ENCODE results near the gene ASPN.

ASPN gene

DNA sequence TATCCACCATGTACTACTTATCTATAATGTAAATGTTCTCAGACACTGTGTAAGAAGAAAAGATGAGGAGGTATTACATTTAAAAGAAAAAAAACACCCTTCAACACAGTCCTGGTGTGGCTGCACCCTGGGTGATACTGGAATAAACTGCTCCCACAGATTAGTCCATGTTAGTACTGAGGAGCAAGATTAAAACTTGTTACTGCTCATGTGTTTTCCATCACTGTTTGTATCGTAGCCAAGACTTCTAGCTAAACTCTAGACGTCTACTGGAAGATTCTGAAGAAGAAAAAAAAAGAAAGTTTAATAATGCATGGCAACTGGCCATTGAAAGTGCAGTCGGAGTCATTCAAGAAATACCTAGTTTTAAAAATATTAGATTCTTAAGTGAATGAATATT, at the start of gene ASPN:
TSS of gene ASPN (minus strand) at position 178 of the 400 bp plus-strand sequence.
- Mint-ChIP-seq H3K27ac (no peak within 1 kb of the TSS), H3K9me3 (no peaks in the 10 kb centered on the region), H3K27me3 (ENCODE audit: low read depth) (no peaks in the 10 kb centered on the region)

DNA sequence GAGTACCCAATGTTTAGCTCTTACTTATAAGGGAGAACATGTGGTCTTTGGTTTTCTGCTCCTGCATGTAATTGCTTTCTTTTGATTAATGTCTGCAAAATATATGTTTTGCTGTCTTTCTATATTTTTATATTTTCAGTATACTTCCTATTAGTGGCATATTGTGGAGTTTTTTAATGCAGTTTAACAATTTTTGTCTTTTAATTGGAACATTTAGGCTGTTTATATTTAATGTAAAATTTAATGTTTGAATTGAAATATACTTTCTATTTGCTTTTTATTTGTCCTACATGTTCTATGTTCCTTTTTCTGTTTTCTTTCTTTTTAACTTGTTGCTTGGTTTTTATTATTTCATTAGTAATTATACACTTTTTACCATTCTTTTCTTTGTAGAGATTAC, 48.6 kb upstream of the ASPN start:
- peaks cover 7% of the 10 kb centered on the region for H3K4me1 Mint-ChIP-seq (ENCODE audit: low read depth)
- H3K4me3 Mint-ChIP-seq = no peak overlapping the region
- no peak for DNase-seq (ENCODE audit: low spot score)
- no peaks in the 10 kb centered on the region for H3K36me3 Mint-ChIP-seq (ENCODE audit: low read depth)
- H3K27ac Mint-ChIP-seq = no peak overlapping the region
- H3K9me3 Mint-ChIP-seq = no peaks in the 10 kb centered on the region
- H3K27me3 Mint-ChIP-seq (ENCODE audit: low read depth) = no peaks in the 10 kb centered on the region

More for the DNA sequence above, at the start of gene ASPN:
- peaks cover 7% of the 10 kb centered on the region for H3K4me1 Mint-ChIP-seq (ENCODE audit: low read depth)
- no peaks in the 10 kb centered on the region for H3K36me3 Mint-ChIP-seq (ENCODE audit: low read depth)
- no peak for DNase-seq (ENCODE audit: low spot score)
- H3K4me3 Mint-ChIP-seq = peak within 1 kb of the TSS; percentile 52

- Mint-ChIP-seq H3K27me3 (ENCODE audit: low read depth) (no peaks in the 10 kb centered on the region), H3K9me3 (no peaks in the 10 kb centered on the region), H3K36me3 (ENCODE audit: low read depth) (no peaks in the 10 kb centered on the region), H3K4me1 (ENCODE audit: low read depth) (peaks cover 2% of the 10 kb centered on the region), H3K27ac (no peak overlapping the region), H3K4me3 (no peak overlapping the region)
- no peak for DNase-seq (ENCODE audit: low spot score)
Observed at GRCh38 chr9:92529124-92529523, 46.8 kb upstream of the ASPN start.

DNA sequence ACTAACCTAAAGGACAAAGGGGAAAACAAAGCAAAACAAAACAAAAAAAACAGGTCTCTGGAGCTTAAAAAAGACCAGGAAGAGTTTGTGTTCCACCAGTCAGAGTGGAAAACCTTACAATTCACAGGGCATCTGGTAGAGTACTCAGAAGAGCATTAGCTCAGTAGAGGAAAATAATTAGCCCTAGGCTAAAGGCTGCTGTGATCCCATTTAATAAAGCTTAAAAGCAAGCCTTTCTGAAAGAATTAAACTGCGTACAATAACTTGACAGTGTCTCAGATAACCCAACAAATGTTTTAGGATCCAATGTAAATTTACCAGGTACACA, 46.2 kb upstream of the ASPN start:
- no peaks in the 10 kb centered on the region for H3K4me1 Mint-ChIP-seq (ENCODE audit: low read depth)
- no peaks in the 10 kb centered on the region for H3K27me3 Mint-ChIP-seq (ENCODE audit: low read depth)
- no peak for DNase-seq (ENCODE audit: low spot score)
- no peaks in the 10 kb centered on the region for H3K36me3 Mint-ChIP-seq (ENCODE audit: low read depth)
- no peak overlapping the region for H3K27ac Mint-ChIP-seq
- H3K4me3 Mint-ChIP-seq = no peak overlapping the region
- no peaks in the 10 kb centered on the region for H3K9me3 Mint-ChIP-seq

DNA sequence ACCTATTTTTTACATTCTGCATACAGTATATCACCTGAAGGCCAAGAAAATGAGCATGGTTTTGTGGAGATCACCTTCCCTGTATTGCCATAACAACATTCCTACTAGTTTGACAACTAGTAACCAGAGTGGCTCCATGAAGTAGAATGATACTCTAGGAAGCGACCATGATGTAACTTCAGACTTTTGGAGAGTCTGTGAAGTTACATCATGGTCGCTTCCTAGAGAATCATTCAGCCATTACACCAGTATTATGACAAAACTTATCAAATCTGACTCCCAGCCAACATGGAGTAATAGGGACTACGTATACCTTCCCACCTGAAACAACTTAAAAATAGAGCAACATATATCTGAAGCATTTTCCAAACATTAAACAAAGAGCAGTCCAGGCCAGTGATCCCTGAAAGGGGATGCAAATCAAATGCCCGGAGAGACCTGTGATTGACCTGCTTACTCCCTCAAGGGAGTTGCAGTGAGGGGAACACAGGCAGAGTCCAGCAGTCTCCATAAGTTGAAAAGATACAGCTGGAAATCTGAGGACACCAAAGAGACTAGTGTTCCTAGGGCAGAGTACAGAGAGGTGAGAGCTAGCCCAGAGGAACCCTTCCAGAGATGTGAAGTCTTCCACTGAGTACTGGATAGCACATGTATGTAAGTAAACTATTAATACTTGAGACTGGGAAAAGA, 45.7 kb upstream of the ASPN start:
- no peak for DNase-seq (ENCODE audit: low spot score)
- H3K27me3 Mint-ChIP-seq (ENCODE audit: low read depth) = no peaks in the 10 kb centered on the region
- no peak overlapping the region for H3K27ac Mint-ChIP-seq
- no peak overlapping the region for H3K4me3 Mint-ChIP-seq
- no peaks in the 10 kb centered on the region for H3K4me1 Mint-ChIP-seq (ENCODE audit: low read depth)
- H3K9me3 Mint-ChIP-seq = no peaks in the 10 kb centered on the region
- H3K36me3 Mint-ChIP-seq (ENCODE audit: low read depth) = no peaks in the 10 kb centered on the region

DNA sequence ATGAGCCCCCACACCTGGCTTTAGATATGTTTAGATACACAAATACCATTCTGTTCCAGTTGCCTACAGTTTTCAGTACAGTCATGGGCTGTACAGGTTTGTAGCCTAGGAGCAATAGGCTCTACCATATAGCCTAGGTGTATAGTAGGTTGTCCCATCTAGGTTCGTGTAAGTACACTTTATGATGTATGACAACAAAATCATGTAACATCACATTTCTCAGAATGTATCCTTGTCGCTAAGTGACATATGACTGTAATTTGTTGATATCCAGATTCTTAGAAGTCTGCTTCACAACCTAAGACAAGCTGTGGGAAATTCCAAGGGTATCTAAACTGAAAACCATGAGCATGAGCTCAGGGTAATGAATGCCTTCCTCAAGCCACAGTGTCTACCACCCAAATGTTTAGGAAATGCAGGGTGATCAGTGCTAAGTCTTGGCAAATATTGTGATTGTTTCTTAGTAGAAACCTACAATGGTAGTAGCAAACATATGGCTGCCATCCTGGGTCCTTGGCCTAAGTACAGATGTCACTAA, 45.1 kb upstream of the ASPN start:
- Mint-ChIP-seq H3K36me3 (ENCODE audit: low read depth) (no peaks in the 10 kb centered on the region), H3K9me3 (no peaks in the 10 kb centered on the region)

GRCh38 chr9:92525306-92525705, 43.0 kb upstream of the ASPN start:
- Mint-ChIP-seq H3K36me3 (ENCODE audit: low read depth) (no peaks in the 10 kb centered on the region), H3K27ac (no peak overlapping the region), H3K4me3 (no peak overlapping the region), H3K27me3 (ENCODE audit: low read depth) (no peaks in the 10 kb centered on the region), H3K4me1 (ENCODE audit: low read depth) (no peaks in the 10 kb centered on the region), H3K9me3 (no peaks in the 10 kb centered on the region)
- DNase-seq (ENCODE audit: low spot score) = no peak

More for the DNA sequence above, 45.1 kb upstream of the ASPN start:
- no peaks in the 10 kb centered on the region for H3K27me3 Mint-ChIP-seq (ENCODE audit: low read depth)
- DNase-seq (ENCODE audit: low spot score) = no peak
- H3K27ac Mint-ChIP-seq = no peak overlapping the region
- H3K4me1 Mint-ChIP-seq (ENCODE audit: low read depth) = no peaks in the 10 kb centered on the region
- no peak overlapping the region for H3K4me3 Mint-ChIP-seq

DNA sequence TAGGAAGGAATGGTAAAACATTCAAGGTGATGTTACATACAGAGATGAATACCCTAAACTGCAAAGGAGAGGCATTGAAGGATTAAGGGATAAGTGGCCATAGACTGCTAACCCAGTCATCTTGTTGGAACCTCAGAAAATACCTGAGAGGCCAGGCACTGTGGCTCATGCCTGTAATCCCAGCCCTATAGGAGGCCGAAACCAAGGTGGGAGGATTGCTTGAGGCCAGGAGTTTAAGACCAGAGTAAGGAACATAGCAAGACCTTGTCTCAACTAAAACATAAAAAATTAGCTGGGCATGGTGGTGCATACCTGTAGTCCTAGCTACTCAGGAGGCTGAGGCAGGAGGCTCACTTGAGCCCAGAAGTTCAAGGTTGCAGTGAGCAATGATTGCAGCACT, 42.6 kb upstream of the ASPN start:
- no peak overlapping the region for H3K27ac Mint-ChIP-seq
- no peaks in the 10 kb centered on the region for H3K9me3 Mint-ChIP-seq
- H3K27me3 Mint-ChIP-seq (ENCODE audit: low read depth) = no peaks in the 10 kb centered on the region
- DNase-seq (ENCODE audit: low spot score) = no peak
- no peaks in the 10 kb centered on the region for H3K4me1 Mint-ChIP-seq (ENCODE audit: low read depth)
- H3K36me3 Mint-ChIP-seq (ENCODE audit: low read depth) = no peaks in the 10 kb centered on the region
- H3K4me3 Mint-ChIP-seq = no peak overlapping the region

DNA sequence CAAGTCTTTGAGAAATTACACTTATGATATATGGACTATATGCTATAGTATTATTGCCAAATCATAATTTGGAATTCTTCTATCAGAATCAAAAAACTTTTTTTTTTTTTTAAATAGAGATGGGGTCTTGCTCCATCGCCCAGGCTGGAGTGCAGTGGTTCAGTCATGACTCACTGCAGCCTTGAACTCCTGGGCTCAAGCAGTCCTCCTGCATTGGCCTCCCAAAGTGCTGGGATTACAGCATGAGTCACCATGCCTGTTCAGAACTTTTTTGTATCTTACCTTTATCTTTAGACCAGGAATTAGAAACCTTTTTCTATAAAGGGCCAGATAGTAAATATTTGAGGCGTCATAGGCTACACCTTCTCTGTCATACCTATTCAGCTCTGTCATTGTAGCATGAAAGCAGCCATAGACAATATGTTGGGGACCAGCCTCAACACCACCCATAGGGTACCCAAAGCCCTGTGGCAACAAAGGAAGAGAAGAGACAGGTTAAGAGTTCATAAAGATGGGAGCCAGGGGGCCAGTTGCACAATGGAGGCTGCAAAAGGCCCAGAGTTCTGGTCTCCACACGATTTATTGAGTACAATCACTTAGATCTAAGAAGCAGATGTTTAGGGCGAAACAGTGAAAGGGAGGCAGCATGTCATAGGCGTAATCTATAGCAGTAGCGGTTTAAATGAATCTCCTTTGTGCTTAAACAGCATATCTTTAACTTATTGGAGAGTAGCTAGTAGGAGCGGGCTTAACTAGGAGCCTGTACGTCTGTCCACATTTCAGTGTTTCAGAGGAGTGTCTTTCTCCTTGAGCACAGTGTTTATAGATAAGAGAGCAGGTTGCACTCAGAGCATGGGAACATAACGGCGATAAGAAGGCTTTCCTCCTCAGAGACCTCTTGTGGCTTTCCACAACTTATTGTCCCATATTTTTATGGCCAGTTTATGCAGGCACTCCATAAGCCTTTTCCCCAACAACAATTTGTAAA, 41.0 kb upstream of the ASPN start:
- Mint-ChIP-seq H3K4me3 (no peak overlapping the region), H3K4me1 (ENCODE audit: low read depth) (no peaks in the 10 kb centered on the region), H3K9me3 (no peaks in the 10 kb centered on the region), H3K36me3 (ENCODE audit: low read depth) (no peaks in the 10 kb centered on the region), H3K27me3 (ENCODE audit: low read depth) (no peaks in the 10 kb centered on the region), H3K27ac (no peak overlapping the region)
- DNase-seq (ENCODE audit: low spot score) = no peak

DNA sequence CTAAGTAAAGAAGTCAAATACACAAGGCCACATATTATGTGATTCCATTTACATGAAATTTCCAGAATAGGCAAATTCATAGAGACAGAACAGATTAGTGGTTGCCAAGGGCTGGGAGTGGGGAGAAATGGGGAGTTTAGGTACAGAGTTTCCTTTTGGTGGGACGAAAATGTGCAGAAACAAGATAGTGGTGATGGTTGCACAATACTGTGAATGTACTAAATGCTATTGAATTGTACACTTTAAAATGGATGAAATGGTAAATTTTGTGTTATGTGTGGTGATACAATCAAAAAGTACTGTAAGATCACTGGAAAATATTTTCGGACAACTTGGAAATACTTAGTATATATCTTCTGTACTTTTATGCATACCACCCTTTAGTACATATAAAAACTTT, 38.5 kb upstream of the ASPN start:
- Mint-ChIP-seq H3K4me3 (no peak overlapping the region), H3K27me3 (ENCODE audit: low read depth) (no peaks in the 10 kb centered on the region), H3K9me3 (no peaks in the 10 kb centered on the region), H3K4me1 (ENCODE audit: low read depth) (no peaks in the 10 kb centered on the region), H3K36me3 (ENCODE audit: low read depth) (no peaks in the 10 kb centered on the region), H3K27ac (no peak overlapping the region)
- DNase-seq (ENCODE audit: low spot score) = no peak

GRCh38 chr9:92518199-92518598, 35.9 kb upstream of the ASPN start:
- Mint-ChIP-seq H3K27ac (no peak overlapping the region), H3K4me3 (no peak overlapping the region), H3K4me1 (ENCODE audit: low read depth) (no peaks in the 10 kb centered on the region), H3K27me3 (ENCODE audit: low read depth) (no peaks in the 10 kb centered on the region), H3K9me3 (no peaks in the 10 kb centered on the region), H3K36me3 (ENCODE audit: low read depth) (no peaks in the 10 kb centered on the region)
- no peak for DNase-seq (ENCODE audit: low spot score)

GRCh38 chr9:92517046-92517445, 34.7 kb upstream of the ASPN start:
- Mint-ChIP-seq H3K36me3 (ENCODE audit: low read depth) (no peaks in the 10 kb centered on the region), H3K4me1 (ENCODE audit: low read depth) (no peaks in the 10 kb centered on the region), H3K27ac (no peak overlapping the region), H3K9me3 (no peaks in the 10 kb centered on the region), H3K27me3 (ENCODE audit: low read depth) (no peaks in the 10 kb centered on the region), H3K4me3 (no peak overlapping the region)
- DNase-seq (ENCODE audit: low spot score) = no peak

DNA sequence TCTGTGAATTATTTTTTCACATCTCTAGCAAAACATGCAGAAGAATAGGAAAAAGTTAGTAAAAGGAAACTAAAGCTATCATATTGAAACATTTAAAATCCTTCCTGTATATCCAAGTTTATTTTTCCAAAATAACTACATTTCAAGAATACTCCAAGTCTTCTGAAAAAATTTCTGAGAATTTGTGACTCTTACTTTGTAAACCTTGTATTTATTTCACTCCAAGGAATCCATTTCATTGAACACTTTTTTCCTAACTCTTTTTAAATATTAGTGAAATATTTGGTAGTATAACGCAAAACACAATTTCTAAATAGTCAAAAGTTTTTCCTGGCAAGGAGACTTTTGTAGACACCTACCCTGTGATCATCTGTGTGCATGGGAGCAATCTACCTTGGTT, 34.2 kb upstream of the ASPN start:
- Mint-ChIP-seq H3K4me1 (ENCODE audit: low read depth) (no peaks in the 10 kb centered on the region), H3K4me3 (no peak overlapping the region), H3K27ac (no peak overlapping the region), H3K27me3 (ENCODE audit: low read depth) (no peaks in the 10 kb centered on the region), H3K36me3 (ENCODE audit: low read depth) (no peaks in the 10 kb centered on the region), H3K9me3 (no peaks in the 10 kb centered on the region)
- DNase-seq (ENCODE audit: low spot score) = no peak

GRCh38 chr9:92514635-92515034, 32.3 kb upstream of the ASPN start:
- Mint-ChIP-seq H3K4me1 (ENCODE audit: low read depth) (no peaks in the 10 kb centered on the region), H3K4me3 (no peak overlapping the region), H3K27me3 (ENCODE audit: low read depth) (no peaks in the 10 kb centered on the region), H3K9me3 (no peaks in the 10 kb centered on the region), H3K27ac (no peak overlapping the region), H3K36me3 (ENCODE audit: low read depth) (no peaks in the 10 kb centered on the region)
- no peak for DNase-seq (ENCODE audit: low spot score)
